ENCODE measurements around the gene KBTBD12.
"Not testable (repeated sequence)": the region's sequence is repeated elsewhere in the genome, so short reads cannot be mapped to it uniquely, and the experiment has no call there.

KBTBD12 gene

GRCh38 chr3:127905556-127905955 lies 9.5 kb upstream of the KBTBD12 start:
- no peak for DNase-seq (ENCODE audit: low read depth)

GRCh38 chr3:127906653-127907052 lies 8.4 kb upstream of the KBTBD12 start:
- not testable (repeated sequence) for DNase-seq (ENCODE audit: low read depth)

GRCh38 chr3:127908202-127908601 lies 6.8 kb upstream of the KBTBD12 start:
- DNase-seq (ENCODE audit: low read depth) = no peak

GRCh38 chr3:127908951-127909350 lies 6.1 kb upstream of the KBTBD12 start:
- DNase-seq (ENCODE audit: low read depth) = no peak

- DNase-seq (ENCODE audit: low read depth) = no peak
These were observed 5.4 kb upstream of the KBTBD12 start for GRCh38 chr3:127909646-127910045.

GRCh38 chr3:127911421-127911931 lies 3.6 kb upstream of the KBTBD12 start:
- peak; percentile 9 for DNase-seq (ENCODE audit: low read depth)

- not testable (repeated sequence) for DNase-seq (ENCODE audit: low read depth)
These were observed 1.2 kb upstream of the KBTBD12 start for GRCh38 chr3:127913841-127914240.

GRCh38 chr3:127914584-127914983 lies 448 bp upstream of the KBTBD12 start:
- DNase-seq (ENCODE audit: low read depth) = no peak

GRCh38 chr3:127915937-127916493 lies 983 bp downstream of the KBTBD12 start:
- no peak for DNase-seq (ENCODE audit: low read depth)

GRCh38 chr3:127920738-127921137 lies 5.7 kb downstream of the KBTBD12 start:
- DNase-seq (ENCODE audit: low read depth) = no peak

GRCh38 chr3:127923611-127924010 lies 8.6 kb downstream of the KBTBD12 start:
- no peak for DNase-seq (ENCODE audit: low read depth)

GRCh38 chr3:127925384-127925783 lies 10.4 kb downstream of the KBTBD12 start:
- no peak for DNase-seq (ENCODE audit: low read depth)

GRCh38 chr3:127927829-127928604 lies 13.0 kb downstream of the KBTBD12 start:
- DNase-seq (ENCODE audit: low read depth) = no peak

GRCh38 chr3:127929818-127930413 lies 14.9 kb downstream of the KBTBD12 start:
- DNase-seq (ENCODE audit: low read depth) = no peak

GRCh38 chr3:127933396-127933795 lies 18.4 kb downstream of the KBTBD12 start:
- DNase-seq (ENCODE audit: low read depth) = no peak

- DNase-seq (ENCODE audit: low read depth) = no peak
These were observed 23.8 kb downstream of the KBTBD12 start for GRCh38 chr3:127938800-127939199.

GRCh38 chr3:127940116-127940515 lies 25.1 kb downstream of the KBTBD12 start:
- DNase-seq (ENCODE audit: low read depth) = no peak

- no peak for DNase-seq (ENCODE audit: low read depth)
These were observed 27.6 kb downstream of the KBTBD12 start for GRCh38 chr3:127942613-127943012.

GRCh38 chr3:127948211-127948610 lies 33.2 kb downstream of the KBTBD12 start:
- no peak for DNase-seq (ENCODE audit: low read depth)

- no peak for DNase-seq (ENCODE audit: low read depth)
These were observed 34.5 kb downstream of the KBTBD12 start for GRCh38 chr3:127949446-127950055.

- peak; percentile 8 for DNase-seq (ENCODE audit: low read depth)
These were observed 36.2 kb downstream of the KBTBD12 start for GRCh38 chr3:127951276-127951675.

Data from fibroblast of gingiva (primary cell).